GM06990 (cell line): ENCODE measurements around the gene ARHGAP24.

ENCODE experiments used
- DNase-seq: peaks from one replicate; pipeline ENCODE4 v3.0.0-alpha.2; 2011; ENCODE audit not compliant: insufficient read length; ENCODE audit errors: extremely low read depth
- H3K27me3 ChIP-seq: replicated peaks from 2 replicates; pipeline ENCODE4 v1.6.0; 2011; ENCODE audit warnings: low read length; ENCODE audit not compliant: control insufficient read depth, insufficient read depth
- H3K36me3 ChIP-seq: 2 replicates; pipeline ENCODE4 v1.5.1; 2011; ENCODE audit warnings: low read length; ENCODE audit not compliant: control insufficient read depth, insufficient read depth
- H3K4me3 ChIP-seq: replicated peaks from 2 replicates; pipeline ENCODE4 v1.5.1; 2011; ENCODE audit warnings: low read depth, mild to moderate bottlenecking, control low read depth, low read length
- CTCF ChIP-seq: IDR thresholded peaks from 2 replicates; pipeline ENCODE4 v1.5.1; 2011; ENCODE audit warnings: low read length, control low read depth, mild to moderate bottlenecking, inconsistent platforms; ENCODE audit not compliant: insufficient read depth, poor library complexity, severe bottlenecking

ARHGAP24 gene

GRCh38 chr4:85866508-85866907, 391.6 kb downstream of the ARHGAP24 start:
- DNase-seq: no peak
- H3K36me3 ChIP-seq: no peaks in the 10 kb centered on the region
- no peaks in the 10 kb centered on the region for H3K27me3 ChIP-seq
- no peak overlapping the region for H3K4me3 ChIP-seq
- no peak for TF ChIP-seq CTCF

- DNase-seq: no peak
- Histone ChIP-seq H3K4me3 (no peak overlapping the region), H3K36me3 (no peaks in the 10 kb centered on the region), H3K27me3 (no peaks in the 10 kb centered on the region)
- no peak for TF ChIP-seq CTCF
Observed at GRCh38 chr4:85867271-85867670, 392.3 kb downstream of the ARHGAP24 start.

GRCh38 chr4:85869181-85869580, 394.2 kb downstream of the ARHGAP24 start:
- no peak for TF ChIP-seq CTCF
- DNase-seq: no peak
- H3K4me3 ChIP-seq: no peak overlapping the region
- H3K27me3 ChIP-seq: no peaks in the 10 kb centered on the region; the same call in 1 of the 2 replicates
- H3K36me3 ChIP-seq: no peaks in the 10 kb centered on the region

DNA sequence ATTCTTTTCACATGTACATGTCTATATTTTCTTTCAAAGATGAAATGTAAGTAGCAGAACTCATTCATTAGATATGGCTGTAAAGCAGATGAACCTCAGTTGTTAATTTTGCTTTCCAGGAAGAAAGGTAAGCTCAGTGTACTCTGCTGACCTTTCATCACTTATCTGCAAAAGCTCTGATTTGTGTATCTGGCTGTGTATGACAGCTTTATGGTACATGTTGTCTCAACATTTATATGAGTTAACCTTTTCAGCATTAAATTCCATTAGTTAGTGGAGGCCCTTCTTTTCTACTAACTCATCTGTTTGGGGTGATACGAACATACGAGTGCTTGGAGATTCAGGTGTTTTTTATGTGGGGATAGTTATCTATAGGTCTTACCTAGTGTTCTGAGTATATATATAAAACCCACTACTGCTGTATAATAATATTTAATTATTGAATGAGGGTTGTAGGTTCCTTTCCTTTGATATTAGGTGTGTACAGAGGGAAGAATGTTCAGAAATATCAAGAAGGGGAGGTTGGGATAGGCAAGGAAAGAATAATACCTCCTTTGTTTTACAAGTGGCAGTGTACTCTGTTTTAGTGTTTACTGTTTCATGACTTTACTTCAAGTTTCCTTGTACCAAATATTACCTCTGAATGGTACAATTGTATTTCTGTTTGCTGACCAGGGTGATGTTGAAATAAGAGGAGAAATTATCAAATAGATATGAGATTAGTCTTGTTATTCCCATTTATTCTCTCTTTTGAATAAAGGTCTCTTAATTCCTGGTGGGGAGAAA, 395.5 kb downstream of the ARHGAP24 start:
- DNase-seq: no peak
- TF ChIP-seq CTCF: no peak
- Histone ChIP-seq H3K36me3 (no peaks in the 10 kb centered on the region), H3K4me3 (no peak overlapping the region), H3K27me3 (no peaks in the 10 kb centered on the region; the same call in 1 of the 2 replicates)

- no peak for DNase-seq
- no peaks in the 10 kb centered on the region; the same call in 1 of the 2 replicates for H3K27me3 ChIP-seq
- H3K4me3 ChIP-seq: no peak overlapping the region
- no peak for TF ChIP-seq CTCF
- H3K36me3 ChIP-seq: no peaks in the 10 kb centered on the region
Observed at GRCh38 chr4:85873566-85873965, 398.6 kb downstream of the ARHGAP24 start.

GRCh38 chr4:85879518-85879917, 404.6 kb downstream of the ARHGAP24 start:
- no peak overlapping the region for H3K4me3 ChIP-seq
- TF ChIP-seq CTCF: no peak
- H3K36me3 ChIP-seq: no peaks in the 10 kb centered on the region
- DNase-seq: no peak
- H3K27me3 ChIP-seq: no peaks in the 10 kb centered on the region; the same call in 1 of the 2 replicates
